ENCODE results near the gene PAWR.

GRCh38 chr12:79686171-79686570, 4.6 kb downstream of the PAWR start:
- TF ChIP-seq CTCF (conservative IDR thresholded peaks at IDR 0.05; ENCODE audit: low read depth, low read length) (no peak), EZH2 (IDR thresholded peaks at IDR 0.05; ENCODE audit: borderline replicate concordance, low read depth, low read length, poor library complexity, severe bottlenecking) (no peak)

Data from A673 (cell line).